Testis (tissue), 2 donors: ENCODE measurements around the gene DCT.

Experiments
- CTCF ChIP-seq, 3 experiments: fragments of 450-650 bp in 2 of 3; fragments of 200-600 bp in 1 of 3; sonication (generic) in 1 of 3; IDR thresholded peaks; one replicate each; pipeline ENCODE4 v1.5.1; 2016 to 2019; ENCODE audit warnings: antibody characterized with exemption in 3 of 3, mild to moderate bottlenecking in 2 of 3, moderate library complexity in 1 of 3
- POLR2A ChIP-seq: fragments of 450-650 bp; IDR thresholded peaks from one replicate; pipeline ENCODE4 v1.6.1; 2017; ENCODE audit warnings: antibody characterized with exemption, mild to moderate bottlenecking, moderate library complexity

GRCh38 chr13:94394723-94395122 lies 84.8 kb downstream of the DCT start:
- no peak for TF ChIP-seq CTCF (IDR thresholded peaks at IDR 0.05)
- no peak for TF ChIP-seq POLR2A
